GM04504 (cell line): ENCODE measurements around the gene ZNF570.

Experiments used
- DNase-seq: peaks from one replicate; pipeline ENCODE4 v3.0.0-alpha.2; 2012; ENCODE audit warnings: low read depth

Gene ZNF570

DNA sequence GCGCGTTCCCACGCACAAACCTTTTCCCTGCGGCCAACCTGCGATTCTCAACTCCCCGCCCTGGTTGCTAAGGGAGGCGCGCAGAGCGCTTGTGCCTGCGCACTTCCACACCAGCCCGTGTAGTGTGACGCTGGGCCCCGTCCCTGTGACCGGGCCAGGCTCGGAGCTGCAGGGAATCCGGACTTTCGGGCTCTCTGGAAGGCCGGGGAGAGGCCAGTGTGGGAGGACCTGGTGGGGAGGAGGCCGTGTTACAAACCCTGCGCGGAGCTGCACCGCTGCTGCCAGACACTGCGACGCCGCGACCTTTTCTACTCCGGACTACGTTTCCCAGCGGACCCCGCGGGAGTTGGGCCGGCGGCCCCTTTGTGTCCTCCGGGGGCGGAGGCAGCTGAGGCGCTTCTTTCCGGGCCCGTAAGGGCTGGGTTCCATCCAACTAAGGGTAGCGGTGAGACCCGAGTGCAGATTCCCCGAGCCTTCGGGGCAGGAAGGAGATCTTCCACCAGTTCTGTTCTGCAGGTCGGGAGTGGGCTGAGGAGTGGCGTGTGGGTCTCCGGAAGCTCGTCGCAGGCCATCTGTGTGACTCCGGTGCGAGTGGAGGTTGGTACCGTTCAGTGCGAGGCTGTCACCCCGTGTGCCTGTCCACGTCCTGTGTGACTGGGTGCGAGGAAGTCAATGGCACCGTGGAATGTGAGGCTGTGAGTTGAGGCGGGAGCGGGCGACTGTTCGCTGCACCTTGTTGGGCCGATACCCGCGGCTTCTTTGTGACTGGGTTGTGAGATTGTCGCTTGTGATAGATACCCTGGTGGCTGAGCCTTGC, at the start of gene ZNF570:
ZNF570 (plus strand) TSS at position 396 of the 817 bp plus-strand sequence. CDS start 999 bp downstream, outside the sequence.
- peak; percentile 73 for DNase-seq

DNA sequence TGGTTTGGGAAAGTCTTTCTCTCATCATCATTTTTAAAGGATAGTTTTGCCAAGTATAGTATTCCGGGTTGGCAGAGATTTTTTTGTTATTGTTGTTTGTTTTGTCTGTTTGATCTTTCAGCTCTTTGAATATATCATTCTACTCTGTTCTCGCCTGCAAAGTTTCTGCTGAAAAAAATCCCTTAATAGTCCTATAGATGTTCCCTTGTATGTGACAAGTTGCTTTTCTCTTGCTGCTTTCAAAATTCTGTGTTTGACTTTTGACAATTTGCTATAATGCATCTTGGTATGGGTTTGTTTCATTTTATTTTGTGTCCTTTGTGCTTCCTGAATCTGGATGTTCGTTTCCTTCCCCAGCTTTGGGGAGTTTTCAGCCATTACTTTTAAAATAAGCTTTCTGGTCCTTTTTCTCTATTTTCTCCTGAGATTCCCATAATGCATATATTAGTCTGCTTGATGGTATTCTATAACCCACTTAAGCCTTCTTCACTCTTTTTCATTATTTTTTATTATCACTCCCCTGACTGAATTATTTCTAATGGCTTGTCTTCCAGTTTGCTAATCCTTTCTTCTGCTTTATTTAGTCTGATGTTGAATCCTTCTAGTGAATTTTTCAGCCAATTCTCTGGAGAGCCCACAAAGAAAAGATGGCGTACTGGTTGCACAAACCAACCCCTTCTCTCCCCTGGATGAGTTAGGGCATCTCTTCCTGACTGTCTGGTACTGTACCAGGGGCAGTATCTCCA, 16.5 kb upstream of the ZNF570 start:
- DNase-seq: no peak

DNA sequence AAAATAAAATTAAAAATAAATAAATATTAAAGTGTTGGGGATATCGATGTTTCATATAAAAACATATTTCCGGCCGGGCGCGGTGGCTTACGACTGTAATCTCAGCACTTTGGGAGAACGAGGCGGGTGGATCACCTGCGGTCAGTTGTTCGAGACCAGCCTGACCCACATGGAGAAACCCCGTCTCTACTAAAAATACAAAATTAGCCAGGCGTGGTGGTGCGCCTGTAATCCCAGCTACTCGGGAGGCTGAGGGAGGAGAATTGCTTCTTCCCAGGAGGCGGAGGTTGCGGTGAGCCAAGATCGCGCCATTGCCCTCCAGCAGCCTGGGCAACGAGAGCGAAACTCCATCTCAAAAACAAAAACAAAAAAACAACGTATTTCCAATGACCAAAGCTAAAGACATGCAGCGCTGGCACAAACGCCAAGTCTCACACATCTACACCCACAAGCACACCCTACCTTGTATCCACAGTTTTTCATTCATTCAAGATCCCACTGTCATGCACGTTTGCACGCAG, 2.8 kb upstream of the ZNF570 start:
- peak; percentile 2 for DNase-seq

DNA sequence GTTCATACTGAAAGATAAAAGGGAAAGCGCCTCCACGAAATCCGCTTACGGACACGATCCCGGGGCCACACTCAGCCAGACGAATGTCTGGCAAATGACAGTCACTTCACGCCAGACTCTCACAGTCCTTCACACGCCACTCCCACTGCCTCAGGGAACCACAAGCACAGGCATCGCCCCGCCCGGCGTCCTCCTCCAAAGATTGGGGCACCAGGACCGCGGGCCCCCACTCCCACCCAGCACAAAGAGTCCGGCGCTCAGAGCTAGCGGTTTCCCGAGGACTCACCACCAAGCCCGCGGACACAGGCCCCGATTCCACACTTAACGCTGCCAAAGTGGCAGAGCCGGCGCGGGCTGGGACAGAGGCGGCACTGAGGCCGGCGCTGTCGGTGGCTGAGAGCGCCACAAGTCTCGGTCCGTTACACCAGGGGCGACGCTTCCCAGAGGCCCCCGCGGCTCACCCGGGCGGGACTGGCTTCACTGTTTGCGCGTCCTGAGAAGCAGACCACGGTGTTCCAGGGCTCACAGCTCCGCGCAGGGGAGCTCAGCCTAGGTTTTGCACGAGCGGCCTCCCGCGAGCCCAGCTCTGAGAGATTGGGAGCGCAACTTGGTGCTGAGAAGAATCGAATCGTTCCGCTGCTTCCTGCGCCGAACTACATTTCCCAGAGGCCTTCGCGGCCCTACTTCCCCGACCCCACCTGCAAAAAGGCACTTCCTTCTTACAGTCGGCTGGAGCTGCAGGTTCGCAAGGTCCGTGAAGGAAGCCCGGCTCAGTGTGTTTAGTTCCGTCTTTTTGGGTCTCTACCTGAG, 2.2 kb upstream of the ZNF570 start, which contains the start of gene ZNF569:
ZNF569 (minus strand) TSS at position 647 of the 810 bp plus-strand sequence. CDS start 22,523 bp downstream, outside the sequence.
- peak; percentile 82 for DNase-seq

DNA sequence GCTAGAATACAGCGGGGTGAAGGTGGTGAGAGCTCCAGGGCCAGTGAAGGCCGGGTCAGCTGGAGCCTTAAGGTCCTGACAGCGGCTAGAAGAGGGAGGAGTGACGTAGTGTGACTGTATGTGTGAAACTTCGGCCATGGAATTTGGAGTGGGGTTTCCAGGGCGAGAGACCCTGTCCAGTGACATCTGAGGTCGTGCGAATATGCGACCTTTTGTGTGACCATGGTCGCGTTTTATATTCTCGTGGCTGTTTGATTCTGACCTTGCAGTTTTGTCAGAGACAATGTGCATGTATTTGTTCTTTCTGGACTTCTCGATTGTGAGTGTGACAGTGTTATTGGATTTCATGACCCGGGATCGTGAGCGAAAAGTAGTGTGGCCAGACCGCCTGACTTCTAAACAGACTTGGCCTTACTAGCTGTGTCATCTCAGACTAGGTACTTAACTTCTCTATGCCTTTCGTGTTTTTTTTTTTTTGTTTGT, 1.5 kb upstream of the ZNF570 start:
- DNase-seq: no peak

DNA sequence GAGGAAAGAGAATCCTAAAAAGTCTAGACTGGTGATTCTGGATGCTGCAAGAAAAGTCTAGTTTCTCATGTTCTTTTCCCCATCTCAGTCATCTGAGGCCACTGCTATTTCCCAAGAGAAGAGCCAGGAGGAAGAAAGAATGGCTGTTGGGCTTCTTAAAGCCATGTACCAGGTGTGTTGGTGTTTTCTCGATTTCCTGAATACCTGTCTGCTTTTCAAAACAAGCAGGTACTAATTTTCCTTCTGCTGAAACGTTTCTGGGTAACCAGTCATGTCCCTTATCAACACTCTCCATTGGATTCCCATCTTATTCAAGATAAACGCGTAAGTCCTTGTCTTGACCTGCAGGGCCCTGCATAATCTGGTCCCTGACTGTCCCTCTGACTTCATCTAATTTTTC, 1.1 kb downstream of the ZNF570 start:
- DNase-seq: no peak

DNA sequence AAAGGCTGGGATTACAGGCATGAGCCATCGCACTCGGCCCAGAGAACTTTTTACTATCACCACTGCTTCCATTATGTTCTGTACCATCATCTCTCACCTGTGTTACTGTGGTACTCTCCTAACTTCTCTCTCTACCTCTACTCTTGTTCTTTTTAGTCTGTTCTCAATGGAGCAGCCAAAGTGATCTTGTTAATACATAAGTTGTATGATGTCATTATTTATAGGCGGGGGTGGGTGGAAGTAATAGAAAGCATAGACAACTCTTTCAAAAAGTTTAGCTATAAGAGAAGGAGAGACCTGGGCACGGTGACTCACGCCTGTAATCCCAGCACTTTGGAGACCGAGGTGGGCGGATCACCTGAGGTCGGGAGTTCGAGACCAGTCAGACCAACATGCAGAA, 3.0 kb downstream of the ZNF570 start:
- DNase-seq: no peak

DNA sequence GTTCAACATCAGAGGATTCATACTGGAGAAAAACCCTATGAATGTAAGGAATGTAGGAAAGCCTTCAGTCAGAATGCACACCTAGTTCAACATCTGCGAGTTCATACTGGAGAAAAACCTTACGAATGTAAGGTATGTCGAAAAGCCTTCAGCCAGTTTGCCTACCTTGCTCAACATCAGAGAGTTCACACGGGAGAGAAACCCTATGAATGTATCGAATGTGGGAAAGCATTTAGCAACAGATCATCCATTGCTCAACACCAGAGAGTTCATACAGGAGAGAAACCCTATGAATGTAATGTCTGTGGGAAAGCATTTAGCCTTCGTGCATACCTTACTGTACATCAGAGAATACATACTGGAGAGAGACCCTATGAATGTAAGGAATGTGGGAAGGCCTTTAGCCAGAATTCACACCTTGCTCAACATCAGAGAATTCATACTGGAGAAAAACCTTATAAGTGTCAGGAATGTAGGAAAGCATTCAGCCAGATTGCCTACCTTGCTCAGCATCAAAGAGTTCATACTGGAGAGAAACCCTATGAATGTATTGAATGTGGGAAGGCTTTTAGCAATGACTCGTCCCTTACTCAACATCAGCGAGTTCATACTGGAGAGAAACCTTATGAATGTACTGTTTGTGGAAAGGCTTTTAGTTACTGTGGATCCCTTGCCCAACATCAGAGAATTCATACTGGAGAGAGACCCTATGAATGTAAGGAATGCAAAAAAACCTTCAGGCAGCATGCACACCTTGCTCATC, 15.4 kb downstream of the ZNF570 start:
- DNase-seq: no peak

DNA sequence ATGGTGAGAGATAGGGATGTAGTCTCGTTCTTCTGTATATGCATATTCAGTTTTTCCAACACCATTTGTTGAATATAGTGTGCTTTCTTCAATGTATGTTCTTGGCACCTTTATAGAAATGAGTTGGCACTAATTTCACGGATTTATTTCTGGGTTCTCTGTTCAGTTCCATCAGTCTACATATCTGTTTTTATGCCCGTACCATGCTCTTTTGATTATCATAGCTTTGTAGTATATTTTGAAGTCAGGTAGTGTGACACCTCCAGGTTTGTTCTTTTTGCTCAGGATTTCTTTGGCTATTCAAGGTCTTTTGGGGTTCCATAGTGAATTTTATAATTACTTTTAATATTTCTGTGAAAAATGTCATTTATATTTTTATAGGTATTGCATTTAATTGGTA, 23.1 kb downstream of the ZNF570 start:
- no peak for DNase-seq

DNA sequence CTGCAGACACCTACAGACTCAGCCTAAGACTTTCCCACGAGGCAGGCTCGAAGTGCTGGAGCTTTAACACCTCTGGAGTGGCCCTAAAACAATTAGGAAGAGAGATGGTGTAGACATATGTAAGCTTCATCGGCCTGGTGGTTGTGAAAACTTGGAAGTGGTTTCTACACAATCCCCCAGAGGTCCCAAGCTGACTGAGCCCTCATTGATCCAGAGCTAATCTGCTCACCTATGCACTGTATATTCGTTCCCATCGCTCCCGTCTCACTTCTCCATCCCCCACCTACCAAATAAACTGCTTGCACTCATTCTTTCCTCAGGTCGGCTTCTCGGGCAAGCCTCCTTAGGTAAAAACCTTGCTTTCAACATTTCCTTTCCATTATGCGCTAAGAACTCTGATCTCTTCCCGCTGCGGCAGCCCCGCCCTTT, 36.8 kb downstream of the ZNF570 start:
- DNase-seq: no peak

DNA sequence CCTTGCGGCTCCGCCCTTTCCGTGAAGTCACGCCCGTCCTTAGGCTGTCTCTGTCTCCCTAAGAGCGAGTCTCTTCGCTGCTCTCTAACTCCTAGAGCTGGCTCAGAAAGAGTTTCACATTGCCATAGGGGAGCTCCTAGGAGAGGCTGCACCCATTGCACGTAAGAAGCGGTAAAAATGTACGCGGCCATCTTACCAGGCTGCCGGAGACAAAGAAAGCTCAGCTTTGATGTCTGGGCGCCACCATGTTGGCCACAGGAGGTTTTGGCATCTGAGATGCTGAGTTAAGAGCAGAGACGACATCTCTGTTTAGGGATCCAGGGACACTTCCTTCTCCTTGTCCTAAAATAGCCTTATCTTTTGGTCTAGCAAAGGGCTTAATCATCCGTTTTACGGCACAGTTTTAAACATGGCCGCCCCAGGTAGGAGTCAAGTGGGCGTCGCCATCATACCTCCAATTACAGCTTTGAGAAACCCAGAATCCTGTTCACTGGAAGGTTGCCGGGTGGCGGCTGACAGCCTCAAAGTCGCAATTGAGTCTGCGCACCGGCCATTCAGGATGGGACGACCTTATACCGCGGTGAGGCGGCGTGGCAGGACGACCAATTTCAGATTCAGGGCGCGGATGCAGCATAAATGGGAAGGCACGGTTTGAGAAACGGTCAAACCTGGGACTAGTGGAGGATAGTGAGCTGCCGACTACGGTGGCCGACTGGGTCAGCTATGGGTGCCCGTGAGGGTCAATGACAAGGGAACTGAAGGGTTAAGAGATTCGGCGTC, 37.4 kb downstream of the ZNF570 start, which contains the start of gene ZNF793:
ZNF793 (plus strand) TSS at position 553 of the 780 bp plus-strand sequence. CDS start 16,501 bp downstream, outside the sequence.
- peak; percentile 47 for DNase-seq

DNA sequence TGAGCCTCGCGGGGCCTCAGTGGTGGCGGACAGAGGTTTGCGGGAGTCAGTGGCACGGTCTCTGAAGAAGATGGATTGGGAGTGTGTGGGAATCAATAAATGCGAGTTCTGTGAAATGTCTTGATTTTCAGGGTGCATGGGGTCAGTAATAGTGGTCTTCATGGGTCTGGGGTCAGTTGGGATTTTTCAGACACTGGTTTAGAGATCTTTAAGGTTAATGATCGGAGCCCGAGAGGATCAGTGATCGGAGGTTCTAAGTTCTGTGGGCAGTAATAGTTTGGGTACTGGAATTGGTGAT, 38.0 kb downstream of the ZNF570 start:
- no peak for DNase-seq

DNA sequence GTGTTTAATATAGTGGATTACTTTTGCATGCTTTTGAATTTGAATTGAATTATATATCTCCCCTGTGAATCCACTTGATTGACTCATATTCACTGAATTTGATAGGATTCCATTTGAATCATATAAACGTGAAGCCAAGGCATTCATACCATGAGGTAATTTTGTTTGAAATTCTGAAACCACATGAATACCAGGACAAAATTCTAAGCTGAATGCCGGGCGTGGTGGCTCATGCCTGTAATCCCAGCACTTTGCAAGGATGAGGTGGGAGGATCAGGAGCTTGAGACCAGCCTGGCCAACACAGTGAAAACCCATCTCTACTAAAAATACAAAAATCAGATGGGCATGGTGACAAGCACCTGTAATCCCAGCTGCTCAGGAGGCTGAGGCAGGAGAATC, 42.0 kb downstream of the ZNF570 start:
- DNase-seq: no peak

DNA sequence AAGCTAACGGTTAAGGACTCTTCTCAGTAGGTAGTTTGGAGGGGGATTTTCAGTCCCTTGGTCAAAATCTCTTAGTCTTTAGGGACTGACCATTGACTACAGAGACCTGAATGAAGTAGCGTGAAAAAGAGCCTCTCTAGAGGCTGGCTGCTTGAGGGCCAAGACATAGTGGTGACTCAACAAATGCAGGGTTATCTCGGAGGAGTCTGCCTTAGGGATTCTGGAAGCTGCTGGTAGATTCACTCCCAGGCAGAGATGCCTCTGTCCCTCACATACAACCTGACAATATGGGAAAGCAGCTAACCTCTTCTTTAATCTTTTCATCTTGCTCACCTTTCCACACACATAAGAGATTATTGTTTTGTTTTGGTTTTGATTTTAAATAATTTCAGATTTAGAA, 42.7 kb downstream of the ZNF570 start:
- DNase-seq: no peak

DNA sequence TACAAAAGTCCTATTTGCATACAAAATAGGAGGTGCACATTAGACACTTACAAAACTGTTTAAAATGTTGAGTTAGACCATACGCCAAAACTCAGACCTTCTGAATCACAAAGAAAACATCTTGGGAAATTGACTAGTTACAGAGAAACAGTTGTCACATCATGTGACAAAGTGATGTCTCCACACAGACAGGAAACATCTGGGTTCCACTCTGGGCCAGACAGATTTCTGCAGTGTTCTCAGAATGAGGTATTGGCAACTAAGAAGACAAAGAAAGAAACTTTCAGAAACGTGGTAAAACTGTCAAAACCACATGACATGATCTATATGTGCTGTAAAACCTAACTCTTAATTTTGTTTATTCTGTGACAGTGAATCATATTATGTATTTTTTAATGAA, 44.2 kb downstream of the ZNF570 start:
- DNase-seq: no peak

DNA sequence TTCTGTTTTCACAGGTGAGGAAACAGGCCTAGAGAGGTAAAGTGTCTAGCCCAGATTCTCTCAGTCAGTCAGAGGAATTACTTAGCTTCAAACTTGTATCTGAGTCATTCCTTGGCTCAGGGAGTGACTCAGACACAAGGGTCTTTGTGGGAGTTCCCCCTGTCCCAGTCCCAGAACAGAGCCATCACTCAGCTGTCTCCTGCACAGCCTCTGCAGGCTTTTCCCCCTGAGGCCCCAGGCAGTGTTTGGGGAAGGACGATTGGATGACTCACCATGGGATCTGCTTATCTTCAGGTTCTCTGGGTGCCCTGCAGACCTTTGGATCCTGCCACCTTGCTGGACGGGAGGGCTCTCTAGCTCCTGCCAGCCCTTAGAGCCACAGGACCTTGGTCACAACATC, 50.7 kb downstream of the ZNF570 start:
- DNase-seq: no peak

DNA sequence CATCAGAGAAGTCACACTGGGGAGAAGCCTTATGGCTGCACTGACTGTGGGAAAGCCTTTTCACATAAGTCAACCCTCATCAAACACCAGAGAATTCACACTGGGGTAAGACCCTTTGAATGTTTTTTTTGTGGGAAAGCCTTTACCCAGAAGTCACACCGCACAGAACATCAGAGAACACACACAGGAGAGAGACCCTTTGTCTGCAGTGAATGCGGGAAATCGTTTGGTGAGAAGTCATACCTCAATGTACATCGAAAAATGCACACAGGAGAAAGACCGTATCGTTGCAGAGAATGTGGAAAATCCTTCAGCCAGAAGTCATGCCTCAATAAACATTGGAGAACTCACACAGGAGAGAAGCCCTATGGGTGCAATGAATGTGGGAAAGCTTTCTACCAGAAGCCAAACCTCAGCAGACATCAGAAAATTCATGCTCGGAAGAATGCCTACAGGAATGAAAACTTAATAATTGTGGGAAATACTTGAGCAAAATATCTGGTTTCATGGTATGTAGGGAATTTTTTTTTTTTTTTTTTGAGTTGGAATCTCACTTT, 68.3 kb downstream of the ZNF570 start:
- no peak for DNase-seq
